Mucosa of stomach (tissue), 1 donor: ENCODE measurements around the gene EDEM1.
"Not testable (repeated sequence)": the region's sequence is repeated elsewhere in the genome, so short reads cannot be mapped to it uniquely, and the experiment has no call there.

ENCODE experiments used
- H3K27me3 ChIP-seq: one replicate; pipeline ENCODE4 v1.7.0; 2013; ENCODE audit warnings: mild to moderate bottlenecking, low read length; ENCODE audit not compliant: control insufficient read depth, insufficient read depth
- H3K36me3 ChIP-seq: one replicate; pipeline ENCODE4 v1.7.0; 2013; ENCODE audit warnings: low read length; ENCODE audit not compliant: control insufficient read depth, insufficient read depth
- H3K4me1 ChIP-seq: one replicate; pipeline ENCODE4 v1.7.0; 2013; ENCODE audit warnings: mild to moderate bottlenecking, low read length; ENCODE audit not compliant: control insufficient read depth, insufficient read depth
- H3K4me3 ChIP-seq: one replicate; pipeline ENCODE4 v1.7.0; 2013; ENCODE audit warnings: low read length
- H3K9ac ChIP-seq: one replicate; pipeline ENCODE4 v1.7.0; 2013; ENCODE audit warnings: mild to moderate bottlenecking, low read length, moderate library complexity
- H3K9me3 ChIP-seq: one replicate; pipeline ENCODE4 v1.7.0; 2013; ENCODE audit warnings: mild to moderate bottlenecking, low read length, moderate library complexity; ENCODE audit not compliant: control insufficient read depth
- donor health status: Pancreatic carcinoma.

The EDEM1 gene

GRCh38 chr3:5183714-5184113 lies 3.8 kb upstream of the EDEM1 start:
- not testable (repeated sequence) for H3K9me3 ChIP-seq, H3K4me3 ChIP-seq, H3K36me3 ChIP-seq, H3K9ac ChIP-seq, H3K27me3 ChIP-seq
- peaks cover 13% of the 10 kb centered on the region for H3K4me1 ChIP-seq

GRCh38 chr3:5184499-5184898 lies 3.0 kb upstream of the EDEM1 start:
- Histone ChIP-seq H3K36me3 (no peaks in the 10 kb centered on the region), H3K4me3 (no peak overlapping the region), H3K27me3 (no peaks in the 10 kb centered on the region), H3K9ac (no peak overlapping the region), H3K4me1 (peaks cover 18% of the 10 kb centered on the region), H3K9me3 (no peaks in the 10 kb centered on the region)

- Histone ChIP-seq H3K36me3 (no peaks in the 10 kb centered on the region), H3K9ac (no peak overlapping the region), H3K9me3 (no peaks in the 10 kb centered on the region), H3K4me1 (peaks cover 25% of the 10 kb centered on the region), H3K27me3 (no peaks in the 10 kb centered on the region), H3K4me3 (no peak overlapping the region)
Measured at GRCh38 chr3:5185093-5185673, 2.3 kb upstream of the EDEM1 start.

GRCh38 chr3:5186089-5186857 lies 1.2 kb upstream of the EDEM1 start:
- Histone ChIP-seq H3K36me3 (no peaks in the 10 kb centered on the region), H3K27me3 (no peaks in the 10 kb centered on the region), H3K9me3 (no peaks in the 10 kb centered on the region), H3K9ac (no peak overlapping the region), H3K4me1 (peaks cover 26% of the 10 kb centered on the region), H3K4me3 (no peak overlapping the region)

- H3K4me1 ChIP-seq, result peaks cover 29% of the 10 kb centered on the region
- H3K27me3 ChIP-seq, result no peaks in the 10 kb centered on the region
- H3K9me3 ChIP-seq, result no peaks in the 10 kb centered on the region
- H3K9ac ChIP-seq, result peak overlapping the region; percentile 44
- no peaks in the 10 kb centered on the region for H3K36me3 ChIP-seq
- H3K4me3 ChIP-seq, result peak overlapping the region; percentile 57
Measured at GRCh38 chr3:5186858-5187155, 700 bp upstream of the EDEM1 start.

- Histone ChIP-seq H3K4me1 (peaks cover 32% of the 10 kb centered on the region), H3K9me3 (no peaks in the 10 kb centered on the region), H3K36me3 (no peaks in the 10 kb centered on the region), H3K27me3 (no peaks in the 10 kb centered on the region), H3K9ac (peak overlapping the region; percentile 88), H3K4me3 (peak overlapping the region; percentile 73)
Measured at GRCh38 chr3:5187920-5188418, 462 bp downstream of the EDEM1 start.

- Histone ChIP-seq H3K9me3 (no peaks in the 10 kb centered on the region), H3K36me3 (no peaks in the 10 kb centered on the region), H3K27me3 (no peaks in the 10 kb centered on the region), H3K9ac (peak overlapping the region; percentile 88), H3K4me1 (peaks cover 32% of the 10 kb centered on the region), H3K4me3 (peak overlapping the region; percentile 73)
Measured at GRCh38 chr3:5188419-5189221, 1.1 kb downstream of the EDEM1 start.

- H3K4me3 ChIP-seq, result no peak overlapping the region
- no peaks in the 10 kb centered on the region for H3K27me3 ChIP-seq
- H3K9ac ChIP-seq, result no peak overlapping the region
- no peaks in the 10 kb centered on the region for H3K9me3 ChIP-seq
- H3K36me3 ChIP-seq, result no peaks in the 10 kb centered on the region
- H3K4me1 ChIP-seq, result peaks cover 31% of the 10 kb centered on the region
Measured at GRCh38 chr3:5190147-5190791, 2.8 kb downstream of the EDEM1 start.

- Histone ChIP-seq H3K4me3 (no peak overlapping the region), H3K9ac (no peak overlapping the region), H3K36me3 (no peaks in the 10 kb centered on the region), H3K27me3 (no peaks in the 10 kb centered on the region), H3K9me3 (no peaks in the 10 kb centered on the region), H3K4me1 (peaks cover 24% of the 10 kb centered on the region)
Measured at GRCh38 chr3:5191555-5192304, 4.2 kb downstream of the EDEM1 start.

- Histone ChIP-seq H3K4me1 (peaks cover 24% of the 10 kb centered on the region), H3K9ac (no peak overlapping the region), H3K27me3 (no peaks in the 10 kb centered on the region), H3K4me3 (no peak overlapping the region), H3K36me3 (no peaks in the 10 kb centered on the region), H3K9me3 (no peaks in the 10 kb centered on the region)
Measured at GRCh38 chr3:5192571-5193365, 5.3 kb downstream of the EDEM1 start.

GRCh38 chr3:5194341-5194740 lies 6.8 kb downstream of the EDEM1 start:
- H3K36me3 ChIP-seq, result no peaks in the 10 kb centered on the region
- peaks cover 19% of the 10 kb centered on the region for H3K4me1 ChIP-seq
- no peaks in the 10 kb centered on the region for H3K27me3 ChIP-seq
- no peak overlapping the region for H3K9ac ChIP-seq
- no peak overlapping the region for H3K4me3 ChIP-seq
- H3K9me3 ChIP-seq, result no peaks in the 10 kb centered on the region
